Measurements from ENCODE around the gene HOXC12.

HOXC12 gene

DNA sequence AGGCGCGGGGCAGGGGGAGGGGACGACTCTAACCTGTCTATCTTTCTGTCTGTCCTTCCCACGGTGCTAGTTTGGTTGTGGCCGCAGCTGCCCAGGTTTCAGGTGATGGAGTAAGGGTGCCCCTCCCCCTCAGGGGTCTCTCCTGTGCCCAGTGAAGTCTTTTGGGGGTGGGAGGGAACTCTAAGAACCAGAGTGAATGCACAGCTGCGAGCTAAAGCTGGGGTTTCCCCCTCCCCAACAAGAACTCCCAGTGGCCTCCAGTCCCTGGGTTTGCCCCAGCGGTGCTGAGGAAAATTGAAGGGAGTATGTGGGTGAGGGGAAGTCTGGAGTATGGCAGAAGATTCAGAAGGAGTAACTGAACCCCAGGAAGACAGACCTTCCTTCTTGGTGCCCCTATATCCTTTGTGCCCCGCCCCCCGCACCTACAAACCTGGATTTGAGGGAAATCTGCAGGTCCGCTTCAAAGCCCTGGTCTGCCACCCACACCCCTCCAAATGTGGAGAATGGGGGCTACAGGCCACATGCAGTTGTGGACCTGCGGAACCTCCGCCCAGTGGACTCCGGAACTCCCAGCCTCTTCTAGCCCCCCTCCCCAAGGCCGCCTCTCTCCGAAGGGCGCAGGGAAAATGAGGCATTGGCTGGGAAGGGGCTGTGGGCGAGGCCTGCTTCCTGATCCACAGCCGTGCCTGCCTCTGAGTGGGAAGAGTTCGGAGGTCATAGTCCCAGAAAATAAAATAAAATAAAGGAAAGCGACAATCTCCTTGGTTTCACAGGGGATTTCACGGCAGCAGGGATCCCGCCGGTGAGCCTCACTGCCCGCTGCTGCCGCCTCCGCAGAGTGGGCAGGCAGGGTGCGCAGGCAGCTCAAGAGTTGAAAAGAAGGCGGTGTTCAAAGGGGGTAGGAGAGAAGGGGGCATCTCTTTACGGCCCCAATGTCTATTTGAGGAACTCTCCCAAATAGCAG lies 41.8 kb downstream of the HOXC12 start:
- DNase-seq (ENCODE audit: low read depth), result no peak

DNA sequence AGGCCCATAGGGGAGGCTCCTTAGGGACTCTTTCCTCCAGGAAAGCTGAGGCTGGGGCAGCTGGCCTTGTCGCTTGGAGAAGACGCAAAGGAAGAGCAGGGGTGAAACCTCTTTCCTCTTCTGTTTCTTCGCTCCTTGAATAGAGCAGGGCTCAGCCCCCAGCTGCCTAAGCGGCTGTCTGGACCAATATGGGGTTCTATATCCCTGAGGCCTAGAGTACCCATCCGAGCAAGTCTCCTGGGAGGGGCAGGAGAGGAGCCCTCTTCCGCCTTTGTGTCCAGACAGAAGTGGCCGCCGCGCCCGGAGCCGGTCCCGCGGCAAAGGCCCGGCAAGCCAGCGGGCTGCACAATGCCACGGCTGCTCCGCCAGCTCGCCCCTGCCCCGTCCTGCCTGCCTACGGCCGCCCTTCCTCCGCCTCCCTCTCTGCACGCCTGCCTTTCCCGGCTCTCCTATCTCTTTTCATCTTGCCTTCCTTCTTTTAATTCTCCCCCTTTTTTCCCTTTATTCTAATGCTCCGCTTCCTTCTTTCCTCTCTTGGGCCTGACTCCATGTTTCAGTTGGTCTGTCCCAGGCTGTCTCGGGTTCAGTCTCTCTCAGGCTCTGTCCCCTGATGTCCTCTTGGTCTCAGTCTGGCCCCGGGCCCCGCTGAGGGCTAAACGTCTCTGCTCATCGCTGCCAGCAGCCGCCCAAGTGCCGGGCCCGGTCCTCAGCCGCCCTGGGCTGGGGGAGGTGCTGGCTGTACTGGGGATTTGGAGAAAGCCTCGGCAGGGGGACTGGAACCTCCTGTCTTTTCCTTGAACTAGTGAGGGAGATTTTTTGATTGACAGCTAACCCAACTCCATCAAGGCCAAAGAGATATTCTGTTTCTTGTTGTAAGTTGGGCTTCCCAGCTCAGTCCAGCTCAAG lies 42.8 kb downstream of the HOXC12 start:
- no peak for DNase-seq (ENCODE audit: low read depth)

DNA sequence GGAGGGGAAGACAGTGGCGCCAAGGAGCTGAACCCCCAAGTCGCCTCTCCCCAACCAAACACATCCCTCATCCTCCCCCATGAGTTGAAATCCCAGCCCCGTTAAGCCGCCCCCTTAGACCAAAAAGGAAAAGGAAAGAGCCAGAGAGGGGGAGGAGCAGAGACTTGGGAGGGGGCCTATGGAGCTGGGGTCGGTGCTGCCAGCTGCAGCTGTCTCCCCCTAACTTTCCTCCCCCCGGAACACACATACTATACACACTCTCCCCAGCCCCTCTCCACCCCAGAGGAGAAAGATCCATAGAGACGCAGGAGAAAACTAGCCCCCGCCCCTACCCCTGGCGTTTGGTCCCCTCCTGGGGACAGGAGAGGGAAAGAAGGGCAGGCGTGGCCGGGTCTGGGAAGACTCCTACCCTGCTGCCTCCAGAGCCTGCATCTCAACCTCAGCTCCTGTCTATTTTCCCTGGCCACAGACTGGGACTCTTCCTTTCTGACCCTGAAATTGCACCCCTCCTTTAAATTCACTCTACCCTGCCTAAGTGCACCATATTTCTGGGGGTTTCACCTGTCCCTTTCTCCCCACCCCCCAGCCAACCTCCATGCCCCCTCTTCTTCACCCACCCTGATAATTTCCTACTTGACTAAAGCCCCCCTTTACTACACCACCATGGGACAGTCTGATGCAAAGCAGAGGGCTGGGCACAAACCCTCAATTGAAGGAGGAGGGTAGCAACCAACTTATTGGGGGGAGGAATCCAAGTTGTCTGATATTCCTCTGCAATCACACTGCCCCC lies 43.6 kb downstream of the HOXC12 start:
- DNase-seq (ENCODE audit: low read depth), result no peak

DNA sequence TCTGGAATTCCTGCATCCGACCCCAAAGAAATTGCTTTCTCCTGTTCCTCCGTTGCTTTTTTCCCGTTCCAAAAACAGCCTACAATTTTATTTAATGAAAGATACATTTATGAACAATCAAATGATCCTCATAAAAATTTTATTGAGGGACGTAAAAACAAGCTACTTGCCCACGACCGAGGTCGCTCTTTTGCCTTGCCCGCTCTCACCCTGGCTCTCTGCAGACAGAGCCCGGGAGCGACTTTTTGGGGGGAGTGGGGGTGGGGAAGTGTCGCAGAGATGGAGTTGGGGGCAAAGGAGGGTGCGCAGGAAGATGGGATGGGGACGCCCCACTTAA lies 44.2 kb downstream of the HOXC12 start:
- DNase-seq (ENCODE audit: low read depth), result no peak

DNA sequence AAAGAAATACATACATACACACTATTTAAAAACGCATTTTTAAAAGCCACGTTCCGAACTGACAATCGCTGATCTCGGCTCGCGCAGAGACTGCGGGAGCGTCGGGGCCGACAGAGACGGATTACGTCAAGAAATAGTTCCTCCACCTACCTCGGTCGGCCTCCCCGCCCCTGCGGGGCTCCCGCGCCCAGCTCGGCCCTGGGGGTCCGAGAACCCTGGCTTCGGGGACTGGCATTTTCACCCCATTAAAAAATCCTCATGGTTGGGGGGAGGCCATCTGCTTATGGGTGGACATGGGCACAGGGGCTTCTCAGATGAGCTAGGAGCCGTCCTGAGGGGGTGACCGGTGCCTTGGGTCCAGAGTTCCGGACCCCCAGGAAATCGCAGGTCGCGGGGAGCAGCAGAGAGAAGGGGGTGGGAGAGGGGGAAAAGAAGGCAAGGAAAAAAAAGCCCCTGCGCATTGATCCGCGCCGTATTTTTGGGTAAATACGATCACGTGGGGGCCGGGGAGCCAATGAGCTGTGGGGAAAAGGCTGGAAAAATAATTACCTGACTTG lies 44.9 kb downstream of the HOXC12 start:
- peak; percentile 77 for DNase-seq (ENCODE audit: low read depth)

DNA sequence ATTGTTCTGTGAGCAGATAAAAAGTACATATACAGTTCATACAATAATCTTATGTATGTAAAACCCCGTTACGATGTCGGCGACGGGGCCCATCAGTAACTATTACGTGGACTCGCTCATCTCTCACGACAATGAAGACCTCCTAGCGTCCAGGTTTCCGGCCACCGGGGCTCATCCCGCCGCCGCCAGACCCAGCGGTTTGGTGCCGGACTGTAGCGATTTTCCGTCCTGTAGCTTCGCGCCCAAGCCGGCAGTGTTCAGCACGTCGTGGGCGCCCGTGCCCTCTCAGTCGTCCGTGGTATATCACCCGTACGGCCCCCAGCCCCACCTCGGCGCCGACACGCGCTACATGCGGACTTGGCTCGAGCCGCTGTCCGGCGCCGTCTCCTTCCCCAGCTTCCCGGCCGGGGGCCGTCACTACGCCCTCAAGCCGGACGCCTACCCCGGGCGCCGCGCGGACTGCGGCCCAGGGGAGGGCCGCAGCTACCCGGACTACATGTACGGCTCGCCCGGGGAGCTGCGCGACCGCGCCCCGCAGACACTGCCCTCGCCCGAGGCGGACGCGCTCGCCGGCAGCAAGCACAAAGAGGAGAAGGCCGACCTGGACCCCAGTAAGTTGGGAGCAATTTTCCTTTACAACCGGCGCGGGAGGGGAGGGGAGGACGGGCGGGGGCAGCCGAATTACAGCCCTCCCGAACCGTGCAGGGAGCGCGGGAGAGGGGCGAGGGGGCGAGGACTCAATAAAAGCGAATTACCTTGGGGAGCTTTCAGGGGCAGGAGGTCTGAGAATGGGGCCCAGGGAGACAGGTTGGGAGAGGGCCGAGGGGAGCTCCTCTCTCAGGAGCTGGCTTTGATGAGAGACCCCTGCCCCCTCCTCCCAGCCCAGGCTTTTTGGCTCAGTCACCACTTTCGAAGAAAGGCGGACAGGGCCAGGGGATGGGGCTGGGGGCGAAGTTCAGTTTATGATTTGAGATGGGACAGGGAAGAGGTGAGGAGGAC lies 45.7 kb downstream of the HOXC12 start, which contains the start of gene HOXC9:
TSS of gene HOXC9 (plus strand) at position 46 of the 999 bp plus-strand sequence. CDS start at position 74, 28 bp downstream.
- peak; percentile 58 for DNase-seq (ENCODE audit: low read depth)

DNA sequence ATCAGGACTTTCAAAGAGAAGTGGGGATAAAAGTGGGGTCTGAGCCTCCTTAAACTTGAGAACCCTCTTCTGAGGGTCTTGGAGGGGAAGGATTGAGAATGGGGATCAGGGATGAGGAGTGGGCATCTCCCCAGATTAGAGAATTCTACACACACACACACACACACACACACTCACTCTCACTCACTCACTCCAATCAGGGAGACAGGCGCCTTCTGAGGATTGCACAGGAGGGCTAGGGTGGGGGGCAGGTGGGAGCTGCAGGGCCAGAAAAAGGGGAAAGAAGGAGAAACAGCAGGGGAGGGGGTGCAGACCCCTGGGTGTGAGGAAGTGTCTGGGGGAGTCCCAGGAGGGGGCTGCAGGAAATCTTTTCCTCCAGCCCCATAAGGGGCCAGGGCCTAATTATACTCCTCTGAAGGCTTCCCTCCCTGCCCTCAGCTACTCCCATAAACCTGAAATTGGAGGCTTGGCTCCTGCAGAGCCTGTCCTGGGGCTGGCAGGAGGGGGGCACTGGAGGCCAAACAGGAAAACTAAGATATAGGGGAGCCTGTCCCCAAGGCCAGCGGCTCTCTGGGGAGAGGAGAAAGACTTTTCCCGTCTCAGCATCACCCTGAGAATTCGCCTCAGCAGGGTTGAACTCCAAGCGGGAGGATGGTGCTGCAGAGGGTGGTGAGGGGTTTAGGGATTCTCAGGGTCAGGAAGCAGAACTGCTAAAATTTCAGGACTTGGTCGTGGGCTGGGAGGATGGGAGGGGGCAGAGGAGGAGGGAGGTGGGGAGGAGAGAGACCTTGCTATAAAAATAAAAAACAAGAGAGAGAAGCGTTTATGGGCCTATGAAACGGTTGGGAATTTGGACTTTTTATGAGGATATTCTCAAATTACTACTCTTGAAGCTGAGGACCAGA lies 46.8 kb downstream of the HOXC12 start:
- DNase-seq (ENCODE audit: low read depth), result no peak

DNA sequence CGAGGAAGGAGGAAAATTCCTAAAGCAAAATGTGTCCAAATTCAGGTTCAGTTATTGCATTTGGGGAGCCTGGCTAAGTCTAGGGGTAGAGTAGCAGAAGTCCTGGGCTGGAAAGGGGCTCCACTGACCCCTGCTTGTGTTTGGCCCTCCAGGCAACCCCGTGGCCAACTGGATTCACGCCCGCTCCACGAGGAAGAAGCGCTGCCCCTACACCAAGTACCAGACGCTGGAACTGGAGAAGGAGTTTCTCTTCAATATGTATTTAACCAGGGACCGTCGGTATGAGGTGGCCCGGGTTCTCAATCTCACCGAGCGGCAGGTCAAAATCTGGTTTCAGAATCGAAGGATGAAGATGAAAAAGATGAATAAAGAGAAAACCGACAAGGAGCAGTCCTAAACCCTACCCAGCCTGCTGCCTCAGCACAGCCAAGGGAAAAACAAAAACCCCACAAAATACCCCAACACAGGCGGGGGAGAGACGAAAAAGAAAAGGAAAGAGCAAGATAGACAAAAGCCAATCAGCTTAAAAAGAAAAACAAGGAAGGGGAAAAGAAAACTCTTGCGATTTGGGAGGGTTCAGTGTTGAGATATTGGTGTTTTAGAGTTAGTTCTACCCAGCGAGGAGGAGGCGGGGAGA lies 47.7 kb downstream of the HOXC12 start:
- DNase-seq (ENCODE audit: low read depth), result no peak

DNA sequence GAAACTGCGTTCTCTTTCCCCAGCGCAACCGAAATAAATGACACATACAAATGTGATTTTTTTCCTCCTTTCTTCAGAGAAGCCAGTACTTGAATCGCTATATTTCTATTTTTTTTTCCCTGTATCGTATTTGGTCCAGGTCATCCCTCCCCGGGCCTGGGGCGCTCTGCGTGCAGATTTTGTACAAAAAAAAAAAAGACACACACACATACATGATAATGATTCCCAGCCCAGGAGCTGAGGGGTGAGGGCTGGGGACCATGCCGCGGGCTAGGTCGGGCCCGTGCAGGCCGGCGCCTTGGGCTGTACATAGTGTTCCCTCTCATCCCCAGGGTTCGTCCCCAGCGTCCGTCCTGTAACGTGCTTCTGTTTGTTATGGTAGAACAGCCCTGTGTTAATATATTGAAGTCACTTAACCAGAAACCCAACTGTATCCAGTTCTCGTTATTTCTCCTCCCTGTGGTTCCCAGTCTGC lies 48.2 kb downstream of the HOXC12 start:
- DNase-seq (ENCODE audit: low read depth), result no peak

DNA sequence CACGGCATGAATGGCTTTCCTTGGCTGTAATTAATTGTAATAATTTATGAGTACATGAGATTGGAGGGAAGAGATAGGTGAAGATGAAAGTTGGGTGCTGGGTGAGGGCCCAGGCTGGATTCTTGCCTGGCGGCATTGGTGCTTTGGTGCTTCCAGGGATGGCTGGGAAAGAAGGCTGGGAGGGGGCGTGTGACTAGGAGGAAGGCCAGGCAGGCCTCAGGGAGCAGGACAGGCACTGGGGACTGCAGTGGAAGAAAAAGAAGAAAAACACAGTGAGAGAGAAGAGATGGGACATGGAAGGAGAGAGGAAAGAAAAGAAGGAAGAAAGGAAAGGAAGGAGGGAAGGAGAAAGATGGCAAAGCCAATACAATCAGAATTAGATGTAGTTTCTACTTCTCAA lies 48.9 kb downstream of the HOXC12 start:
- DNase-seq (ENCODE audit: low read depth), result no peak

DNA sequence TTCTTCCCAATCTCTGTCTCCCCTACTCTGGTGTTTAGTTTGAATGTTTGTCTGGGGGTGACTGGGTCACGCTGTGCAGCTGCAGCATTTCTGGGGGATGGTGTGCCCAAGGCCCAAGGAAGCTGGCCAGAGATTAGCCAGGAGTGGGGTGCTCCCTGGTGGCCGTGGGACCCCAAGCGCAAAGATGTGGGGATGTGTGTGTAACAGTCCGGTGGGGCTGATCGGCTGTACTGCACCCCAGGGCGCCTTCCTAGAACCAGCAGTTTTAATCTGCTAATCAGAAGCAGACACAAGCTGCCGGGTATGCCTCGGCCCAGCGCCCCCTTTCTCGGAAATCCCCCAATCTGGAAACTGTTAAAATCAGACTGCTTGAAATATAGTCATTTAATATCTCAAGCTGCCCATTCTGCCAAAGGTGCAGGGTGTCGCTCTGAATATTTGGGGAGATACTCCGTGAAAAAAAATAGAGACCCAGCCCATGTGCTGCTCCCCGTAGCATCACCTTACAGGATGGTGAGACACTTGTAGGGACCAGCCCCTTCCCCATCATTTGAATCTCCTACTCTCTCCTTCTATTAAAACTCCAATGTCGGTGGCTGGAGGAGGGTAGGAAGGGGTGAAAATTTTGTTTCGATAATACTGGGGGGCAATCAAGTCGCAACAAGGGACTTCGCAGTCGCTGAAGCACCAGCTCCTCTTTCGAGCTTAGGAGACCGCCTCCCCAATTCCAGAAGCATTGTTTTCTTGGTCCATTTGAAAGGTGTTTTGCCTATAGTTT lies 49.5 kb downstream of the HOXC12 start:
- DNase-seq (ENCODE audit: low read depth), result no peak

DNA sequence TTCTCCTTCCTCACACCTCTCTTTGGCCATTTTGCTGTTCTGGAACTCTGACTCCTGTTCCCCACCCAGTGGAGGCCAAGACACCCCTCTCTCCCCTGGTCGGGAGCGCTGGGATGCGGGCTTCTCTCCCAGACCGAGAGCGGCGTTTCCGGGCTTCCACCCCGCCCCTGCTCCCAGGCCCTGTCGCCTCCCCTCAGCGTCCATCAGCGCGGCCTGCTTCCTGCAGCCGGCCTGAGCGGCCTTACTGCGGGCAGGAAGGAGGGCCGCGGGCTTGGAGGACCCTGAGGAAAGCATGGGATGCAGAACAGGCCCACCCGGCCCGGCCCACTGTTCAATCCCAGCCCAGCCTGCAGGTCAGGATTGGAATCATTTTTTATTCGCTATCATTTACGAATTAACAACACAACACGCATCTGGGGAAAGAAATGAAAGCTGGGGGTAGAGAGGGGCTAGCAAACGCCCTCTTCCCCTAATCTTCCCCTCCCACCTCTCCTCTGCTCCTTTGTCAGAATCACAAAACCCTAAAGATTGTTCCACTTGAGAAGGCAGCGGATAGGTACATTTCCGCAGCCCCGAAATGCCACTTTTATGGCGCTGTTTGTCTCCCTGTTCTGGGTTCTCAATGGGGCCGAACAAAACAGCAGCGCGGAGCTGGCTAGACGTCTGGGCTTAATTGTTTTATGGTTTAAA lies 50.3 kb downstream of the HOXC12 start:
- DNase-seq (ENCODE audit: low read depth), result no peak

DNA sequence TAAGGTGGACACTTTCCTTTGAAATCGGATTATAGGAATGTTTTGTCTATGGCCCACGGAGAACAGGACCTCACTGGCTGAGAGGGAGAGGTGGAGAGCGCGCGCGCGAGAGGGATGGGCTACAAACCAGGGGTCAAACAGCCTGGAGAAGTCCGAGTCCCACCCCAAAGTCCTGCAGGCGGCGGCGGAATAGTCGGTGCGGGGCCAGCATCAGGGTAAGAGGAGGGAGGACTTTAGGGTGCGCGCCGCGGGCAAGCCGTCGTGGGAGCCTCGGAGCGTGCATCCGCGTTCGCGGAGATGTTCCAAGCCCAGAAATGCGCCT lies 50.8 kb downstream of the HOXC12 start:
- no peak for DNase-seq (ENCODE audit: low read depth)

DNA sequence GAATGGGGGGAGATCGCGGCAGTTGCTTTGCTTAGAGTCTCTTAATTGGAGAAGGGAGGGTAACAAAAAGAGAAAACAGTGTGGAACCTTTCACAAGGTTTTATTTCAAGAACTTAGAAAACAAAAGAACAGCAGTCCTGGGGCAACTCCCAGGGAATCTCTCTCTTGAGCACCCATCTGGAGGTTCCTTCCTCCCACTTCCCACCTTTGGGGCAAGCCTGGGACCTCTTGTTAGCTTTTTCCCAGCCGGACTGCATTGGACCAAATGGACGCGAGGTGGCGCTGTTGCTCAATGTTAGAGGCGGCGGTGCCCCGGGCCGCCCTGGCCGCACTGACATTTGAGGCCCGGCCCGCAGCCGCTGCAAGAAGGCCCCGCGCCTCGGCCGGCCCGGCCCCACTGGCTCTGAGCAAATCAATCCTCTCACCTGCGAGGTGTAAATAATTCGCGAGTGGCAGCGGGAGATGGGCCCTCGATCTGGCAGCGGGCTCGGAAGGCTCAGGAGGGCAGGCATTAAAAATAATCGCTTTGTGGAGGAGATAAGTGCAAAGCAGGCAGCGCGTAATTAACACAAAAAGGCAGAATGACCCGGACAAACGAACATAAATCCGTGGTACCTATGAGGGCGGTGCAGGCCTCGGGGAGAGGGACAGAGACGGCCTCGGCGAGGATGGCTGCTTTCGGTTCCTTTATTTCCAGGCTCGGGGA lies 51.3 kb downstream of the HOXC12 start:
- peak; percentile 77 for DNase-seq (ENCODE audit: low read depth)

DNA sequence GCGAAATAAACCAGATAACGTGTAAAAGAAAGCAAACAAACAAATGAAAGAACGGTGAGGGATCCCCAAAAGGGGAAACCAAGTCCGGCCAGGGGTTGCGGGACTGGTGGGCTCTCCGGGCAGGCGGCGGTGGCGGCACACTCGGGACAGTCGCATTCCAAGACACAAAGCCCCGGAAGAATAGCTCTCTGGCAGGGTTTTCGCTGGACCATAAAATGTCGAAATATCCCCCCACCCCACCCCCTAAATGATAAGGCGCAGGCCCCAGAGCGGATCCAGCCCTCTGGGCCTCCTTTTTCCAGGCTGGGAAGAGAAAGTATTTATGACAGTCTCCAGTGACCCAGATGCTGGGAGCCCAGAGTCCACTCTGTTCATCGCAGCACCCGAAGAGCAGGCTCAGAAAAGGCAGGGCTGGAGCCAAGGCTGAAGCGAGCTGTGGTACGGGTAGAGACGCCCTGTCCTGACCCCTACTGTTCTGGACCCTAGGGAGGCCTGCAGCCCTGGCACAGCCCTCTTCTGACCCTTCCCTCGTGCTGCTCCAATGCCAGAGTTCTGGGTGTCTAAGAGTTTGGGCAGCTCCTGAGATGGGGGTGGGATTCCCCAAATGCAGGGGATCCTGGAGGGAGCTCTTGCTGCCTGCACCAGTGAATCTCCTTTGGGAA lies 52.0 kb downstream of the HOXC12 start:
- DNase-seq (ENCODE audit: low read depth), result no peak

DNA sequence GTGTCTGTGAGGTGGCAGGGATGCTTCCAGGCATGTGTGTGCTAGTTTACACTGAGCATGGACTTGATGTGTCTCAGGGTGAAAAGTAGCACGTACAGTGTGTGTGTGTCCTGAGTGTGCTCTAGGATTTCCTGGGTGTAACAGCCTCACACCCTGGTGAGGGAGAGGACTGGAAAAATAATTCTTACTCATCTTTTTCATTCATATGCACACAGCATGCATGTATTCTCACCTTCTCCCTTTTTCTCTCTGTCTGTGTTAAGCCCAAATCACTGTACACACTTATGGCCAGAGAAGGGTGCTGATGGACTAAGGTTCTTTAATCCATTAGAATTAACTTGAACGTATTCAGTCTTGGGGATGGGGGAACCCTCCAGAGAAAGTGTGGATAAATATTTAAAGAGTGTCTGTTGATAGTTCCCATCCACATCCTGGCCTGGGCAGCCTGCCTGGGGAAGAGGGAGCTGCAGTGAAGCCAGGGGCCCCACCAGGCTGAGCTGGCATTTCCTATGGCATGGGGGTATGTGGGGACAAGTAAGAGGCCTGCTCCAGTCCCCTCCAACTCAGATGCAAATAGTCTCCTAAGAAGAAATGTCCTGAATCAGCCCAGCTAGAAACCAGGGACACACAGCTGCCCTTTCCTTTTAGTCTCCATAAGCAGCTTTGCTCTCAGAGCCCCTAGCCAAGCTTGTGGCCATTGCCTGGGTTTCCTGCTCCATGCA lies 53.0 kb downstream of the HOXC12 start:
- no peak for DNase-seq (ENCODE audit: low read depth)

Data from EH (cell line).